Adrenal gland (tissue), 12 donors: Measurements from ENCODE around the gene PTCH1. TPM values are rescaled to one million over a fixed set of nuclear protein-coding genes. Genes with fewer than 3 reads are reported as not detected.

ENCODE experiments used
- DNase-seq, 7 donors: peaks; one replicate each; pipeline ENCODE4 v3.0.0-alpha.2; 2019 to 2020
- H3K27ac ChIP-seq, 5 donors: fragments of 200-600 bp; sonication (generic) in 4 of 5; 1 replicate in 3 of 5; 2 replicates in 2 of 5; pipeline versions ENCODE4 v1.5.1 to v1.8.0; 2016 to 2020; ENCODE audit warnings: mild to moderate bottlenecking in 1 of 5
- H3K27me3 ChIP-seq: fragments of 200-600 bp; 2 replicates; pipeline ENCODE4 v1.8.0; 2021
- H3K36me3 ChIP-seq, 2 donors: fragments of 200-600 bp; replicated peaks in 1 of 2; 1 replicate in 1 of 2; 2 replicates in 1 of 2; pipeline versions ENCODE4 v1.5.1 to v1.8.0; 2018 to 2022
- H3K4me1 ChIP-seq, 2 donors: fragments of 200-600 bp; replicated peaks in 1 of 2; 1 replicate in 1 of 2; 2 replicates in 1 of 2; pipeline versions ENCODE4 v1.5.1 to v1.8.0; 2018 to 2021
- H3K4me3 ChIP-seq, 4 donors: fragments of 200-600 bp; sonication (generic) in 3 of 4; one replicate each; pipeline ENCODE4 v1.5.1; 2016 to 2018
- H3K9me3 ChIP-seq, 3 donors: fragments of 200-600 bp; sonication (generic) in 1 of 3; replicated peaks in 1 of 3; 1 replicate in 2 of 3; 2 replicates in 1 of 3; pipeline versions ENCODE4 v1.5.1 to v1.8.0; 2016 to 2021
- CTCF ChIP-seq, 6 experiments: fragments of 450-650 bp in 4 of 6; fragments of 200-600 bp in 2 of 6; sonication (generic) in 1 of 6; IDR thresholded peaks; 1 replicate in 5 of 6; 2 replicates in 1 of 6; pipeline versions ENCODE4 v1.5.1 to v1.8.0; 2016 to 2021; ENCODE audit warnings: antibody characterized with exemption in 6 of 6, mild to moderate bottlenecking in 2 of 6, moderate library complexity in 1 of 6
- POLR2A ChIP-seq, 2 donors: fragments of 450-650 bp; IDR thresholded peaks; one replicate each; pipeline ENCODE4 v1.6.1; 2017; ENCODE audit warnings: antibody characterized with exemption in 2 of 2, mild to moderate bottlenecking in 2 of 2, moderate library complexity in 1 of 2
- WGBS, 4 donors: extraction: QIAGEN DNeasy Blood & Tissue Kit in 2 of 4; methylation state at CpG; one replicate each; pipeline versions ENCODE4 v1.1.5 to v1.1.7; 2013 to 2017; 5-methylcytosine and 5-hydroxymethylcytosine counted together
- intact Hi-C, 2 donors: fragments of 100-400 bp; cut with DNase I; formaldehyde crosslinking; loops; one replicate each; pipeline versions ENCODE4 v1.14.1 to v1.15.0; 2022 to 2023
- polyA plus RNA-seq, 3 donors: library from polyadenylated mRNA; stranded (reverse); fragments of 200-250 nt in 2 of 3; fragments of 350-450 nt in 1 of 3; fragmentation: Illumina TruSeq in 1 of 3; extraction: RNeasy Lipid Tissue Mini Kit (QIAGEN cat#74804) in 1 of 3; gene quantifications; one replicate each; pipeline ENCODE4 v1.2.3, GENCODE V29; 2013 to 2014
- total RNA-seq, 9 donors: library from RNA; depleted of rRNA in 4 of 9; stranded (reverse); fragments of >200 nt in 4 of 9; fragments of 120-200 nt in 1 of 9; fragmentation: NEBNext Ultra II Directional in 1 of 9; extraction: Animal tissue kit (Norgen Biotek cat#: 25700) in 1 of 9; gene quantifications; one replicate each; pipeline versions ENCODE4 v1.1.0 to v1.2.4, GENCODE V29; 2013 to 2023
- donor health status: healthy with polysubstance abuse.
- donor health status: Bipolar disorder and iron deficiency.
- donor health status: DM: yes; HTN: yes; CAD: no.
- donor health status: DM: no; HTN: no; CAD: no.
- donor health status: DM: no; HTN: no; CAD: no.
- donor health status: DM: yes; HTN: yes; CAD: no.

The PTCH1 gene
- total and polyA plus RNA-seq, 12 donors, result 2.5 to 29.8 (median 9.7) TPM

- DNase-seq, result no peak
- H3K4me3 ChIP-seq, result no peak overlapping the region
- H3K27ac ChIP-seq, result no peak overlapping the region
- H3K4me1 ChIP-seq, result no peaks in the 10 kb centered on the region
- no peaks in the 10 kb centered on the region for H3K9me3 ChIP-seq
- WGBS, 4 donors, result 67 to 70% (median 68%) methylated on average over 9 to 12 of the region's 12 CpGs
- TF ChIP-seq POLR2A (IDR thresholded peaks at IDR 0.05) (no peak), CTCF (IDR thresholded peaks at IDR 0.05) (no peak)
- no peaks in the 10 kb centered on the region for H3K36me3 ChIP-seq
- H3K27me3 ChIP-seq, result no peaks in the 10 kb centered on the region
- intact Hi-C loops, result no loop called here
Observed at GRCh38 chr9:95545831-95546567, 29.2 kb upstream of the PTCH1 start.

GRCh38 chr9:95533996-95534680 lies 17.4 kb upstream of the PTCH1 start:
- intact Hi-C loops, result no loop called here
- H3K27ac ChIP-seq, result no peak overlapping the region
- H3K27me3 ChIP-seq, result no peaks in the 10 kb centered on the region
- no peak overlapping the region for H3K4me3 ChIP-seq
- no peaks in the 10 kb centered on the region for H3K4me1 ChIP-seq
- H3K9me3 ChIP-seq, result no peaks in the 10 kb centered on the region
- no peaks in the 10 kb centered on the region for H3K36me3 ChIP-seq
- WGBS, 4 donors, result 78 to 84% (median 81%) methylated on average over 5 to 8 of the region's 8 CpGs
- no peak for TF ChIP-seq POLR2A (IDR thresholded peaks at IDR 0.05)
- TF ChIP-seq CTCF (IDR thresholded peaks at IDR 0.05), result no peak
- no peak for DNase-seq

GRCh38 chr9:95529910-95530309 lies 13.1 kb upstream of the PTCH1 start:
- Histone ChIP-seq H3K4me3 (no peak overlapping the region), H3K27me3 (no peaks in the 10 kb centered on the region), H3K27ac (no peak overlapping the region), H3K4me1 (no peaks in the 10 kb centered on the region), H3K36me3 (no peaks in the 10 kb centered on the region), H3K9me3 (no peaks in the 10 kb centered on the region)
- intact Hi-C loops, result no loop called here
- DNase-seq, result no peak
- TF ChIP-seq CTCF (IDR thresholded peaks at IDR 0.05) (no peak), POLR2A (IDR thresholded peaks at IDR 0.05) (no peak)
- WGBS, 4 donors, result 58 to 72% (median 61%) methylated on average over 1 of the region's 1 CpG

GRCh38 chr9:95528908-95529502 lies 12.2 kb upstream of the PTCH1 start:
- no peak for TF ChIP-seq CTCF (IDR thresholded peaks at IDR 0.05)
- TF ChIP-seq POLR2A (IDR thresholded peaks at IDR 0.05), result no peak
- Histone ChIP-seq H3K27ac (no peak overlapping the region), H3K4me3 (no peak overlapping the region), H3K4me1 (no peaks in the 10 kb centered on the region), H3K27me3 (no peaks in the 10 kb centered on the region), H3K9me3 (no peaks in the 10 kb centered on the region), H3K36me3 (no peaks in the 10 kb centered on the region)
- DNase-seq, result no peak
- intact Hi-C loops, result no loop called here
- WGBS, 4 donors, result 60 to 82% (median 74%) methylated on average over 8 of the region's 8 CpGs
